Activated CD8-positive, alpha-beta T cell treated with anti-CD3 and anti-CD28 coated beads for 36 hours (primary cell): ENCODE data around the gene DAB2IP. TPM values are rescaled to one million over a fixed set of nuclear protein-coding genes. Genes with fewer than 3 reads are reported as not detected.

ENCODE experiments used
- ATAC-seq: fragments of 200-7000 bp; cut with Tn5 transposase; one replicate; pipeline ENCODE4 v1.10.0; 2021; ENCODE audit warnings: mild to moderate bottlenecking, moderate library complexity
- CTCF ChIA-PET: fragments of 350-600 bp; sonication (Branson Sonifier 250); formaldehyde crosslinking; loops from one replicate; lab custom pipeline; 2021; ENCODE audit warnings: antibody characterized with exemption; lab: Charles Lee
- POLR2A ChIA-PET: fragments of 350-600 bp; sonication (Branson Sonifier 250); formaldehyde crosslinking; loops from one replicate; lab custom pipeline; 2021; ENCODE audit warnings: antibody characterized with exemption; lab: Charles Lee
- DNase-seq: peaks from one replicate; pipeline ENCODE4 v3.0.0-alpha.2; 2020
- H3K27ac Mint-ChIP-seq: one replicate; pipeline ENCODE4 v1.8.0; 2021; ENCODE audit warnings: mild to moderate bottlenecking, mixed read lengths
- H3K27me3 Mint-ChIP-seq: one replicate; pipeline ENCODE4 v1.8.0; 2021; ENCODE audit warnings: mixed read lengths
- H3K36me3 Mint-ChIP-seq: one replicate; pipeline ENCODE4 v1.8.0; 2021; ENCODE audit warnings: low read depth, mixed read lengths
- H3K4me1 Mint-ChIP-seq: one replicate; pipeline ENCODE4 v1.8.0; 2021; ENCODE audit warnings: low read depth, mixed read lengths
- H3K4me3 Mint-ChIP-seq: one replicate; pipeline ENCODE4 v1.8.0; 2021; ENCODE audit warnings: mild to moderate bottlenecking, moderate library complexity, mixed read lengths
- H3K9me3 Mint-ChIP-seq: one replicate; pipeline ENCODE4 v1.8.0; 2021; ENCODE audit warnings: mixed read lengths
- intact Hi-C: fragments of 100-400 bp; cut with micrococcal nuclease; formaldehyde crosslinking; loops from one replicate; pipeline ENCODE4 v1.10.0; 2022
- total RNA-seq, 2 experiments: library from RNA; stranded (reverse); gene quantifications; one replicate each; pipeline ENCODE4 v1.2.3, GENCODE V29; 2021
- TF ChIP-seq, protein P1 (sequence below): fragments of 200-600 bp; IDR thresholded peaks from one replicate; pipeline ENCODE4 v1.8.0; 2022; ENCODE audit warnings: antibody characterized with exemption, mild to moderate bottlenecking

The DAB2IP gene
- total RNA-seq, 2 experiments from 2014 or later = 0.54 to 1.5 TPM

DNA sequence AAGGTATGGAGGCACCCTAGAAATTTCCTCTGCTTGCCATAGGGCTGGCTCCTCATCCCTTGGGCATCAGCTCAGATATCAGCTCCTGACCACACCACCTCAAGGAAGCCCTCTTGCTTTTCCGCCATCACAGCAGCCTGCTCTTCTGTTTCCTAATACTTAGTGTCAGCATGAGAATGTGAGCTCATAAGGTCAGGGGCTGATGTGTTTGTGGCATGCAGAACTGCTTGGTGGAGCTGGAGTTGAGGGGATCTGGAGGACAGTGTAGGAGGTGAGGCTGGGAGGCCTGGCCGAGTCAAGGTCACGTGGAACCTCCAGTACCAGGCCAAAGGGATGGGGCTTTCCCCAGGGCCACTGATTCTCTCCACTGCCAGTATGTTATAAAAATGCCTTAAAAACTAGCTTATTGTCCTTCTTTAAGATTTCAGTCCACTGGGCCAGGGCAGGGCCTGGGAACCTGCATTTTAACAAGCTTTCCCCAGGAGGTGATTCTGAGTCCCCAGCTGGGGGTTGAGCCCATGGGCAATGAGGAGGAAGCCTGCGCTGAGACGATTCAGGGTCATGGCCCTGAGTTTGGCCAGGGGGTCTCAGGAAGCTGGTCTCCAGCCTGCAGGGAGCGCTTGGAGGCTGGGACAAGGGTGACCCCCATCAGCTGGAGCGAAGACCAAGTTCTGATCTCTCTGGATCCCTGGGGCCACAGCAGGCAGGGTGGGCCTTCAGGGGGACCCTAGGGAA, 28.6 kb downstream of the DAB2IP start:
- Mint-ChIP-seq H3K27ac (no peak overlapping the region), H3K27me3 (peaks cover 5% of the 10 kb centered on the region), H3K9me3 (no peaks in the 10 kb centered on the region), H3K4me1 (no peaks in the 10 kb centered on the region), H3K4me3 (no peak overlapping the region), H3K36me3 (no peaks in the 10 kb centered on the region)
- CTCF ChIA-PET = interaction anchor here (0.8 to 1.2 kb wide), 4 partner anchors 12 to 311 kb away, joined by 3 to 4 read pairs (median 3); no protein-coding TSS in a partner anchor
- intact Hi-C loops = loop anchor here (10.0 kb wide), 1 partner anchor 135 kb away; no protein-coding TSS in a partner anchor
- TF ChIP-seq, protein P1, sequence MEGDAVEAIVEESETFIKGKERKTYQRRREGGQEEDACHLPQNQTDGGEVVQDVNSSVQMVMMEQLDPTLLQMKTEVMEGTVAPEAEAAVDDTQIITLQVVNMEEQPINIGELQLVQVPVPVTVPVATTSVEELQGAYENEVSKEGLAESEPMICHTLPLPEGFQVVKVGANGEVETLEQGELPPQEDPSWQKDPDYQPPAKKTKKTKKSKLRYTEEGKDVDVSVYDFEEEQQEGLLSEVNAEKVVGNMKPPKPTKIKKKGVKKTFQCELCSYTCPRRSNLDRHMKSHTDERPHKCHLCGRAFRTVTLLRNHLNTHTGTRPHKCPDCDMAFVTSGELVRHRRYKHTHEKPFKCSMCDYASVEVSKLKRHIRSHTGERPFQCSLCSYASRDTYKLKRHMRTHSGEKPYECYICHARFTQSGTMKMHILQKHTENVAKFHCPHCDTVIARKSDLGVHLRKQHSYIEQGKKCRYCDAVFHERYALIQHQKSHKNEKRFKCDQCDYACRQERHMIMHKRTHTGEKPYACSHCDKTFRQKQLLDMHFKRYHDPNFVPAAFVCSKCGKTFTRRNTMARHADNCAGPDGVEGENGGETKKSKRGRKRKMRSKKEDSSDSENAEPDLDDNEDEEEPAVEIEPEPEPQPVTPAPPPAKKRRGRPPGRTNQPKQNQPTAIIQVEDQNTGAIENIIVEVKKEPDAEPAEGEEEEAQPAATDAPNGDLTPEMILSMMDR = no peak
- ATAC-seq (no peak), DNase-seq (no peak)
- POLR2A ChIA-PET = no interaction called here

DNA sequence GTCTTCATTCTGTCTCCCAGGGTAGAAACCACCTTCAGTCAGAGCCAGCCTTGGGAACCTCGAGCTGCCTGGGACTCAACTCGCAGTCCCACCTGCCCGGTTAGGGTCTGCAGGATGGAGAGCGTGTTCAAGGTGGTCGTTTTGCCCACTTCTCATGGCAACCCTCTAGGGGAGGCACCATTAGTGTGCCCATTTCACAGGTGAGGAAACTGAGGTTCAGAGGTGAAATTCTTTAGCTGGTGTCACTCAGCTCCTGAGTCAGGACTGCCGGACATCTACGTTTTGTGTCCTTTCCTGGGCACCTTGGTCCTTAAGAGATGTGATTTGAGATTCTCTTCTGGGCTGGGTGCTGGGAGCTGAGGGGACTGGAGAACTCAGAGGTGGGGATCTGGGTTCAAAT, 30.0 kb downstream of the DAB2IP start:
- ATAC-seq = no peak
- H3K9me3 Mint-ChIP-seq = no peaks in the 10 kb centered on the region
- no peaks in the 10 kb centered on the region for H3K36me3 Mint-ChIP-seq
- CTCF ChIA-PET = no interaction called here
- no peaks in the 10 kb centered on the region for H3K4me1 Mint-ChIP-seq
- POLR2A ChIA-PET = no interaction called here
- TF ChIP-seq, protein P1 = no peak
- intact Hi-C loops = loop anchor here (10.0 kb wide), 1 partner anchor 137 kb away; no protein-coding TSS in a partner anchor
- no peak overlapping the region for H3K27ac Mint-ChIP-seq
- no peak for DNase-seq
- no peak overlapping the region for H3K4me3 Mint-ChIP-seq
- H3K27me3 Mint-ChIP-seq = peaks cover 5% of the 10 kb centered on the region

DNA sequence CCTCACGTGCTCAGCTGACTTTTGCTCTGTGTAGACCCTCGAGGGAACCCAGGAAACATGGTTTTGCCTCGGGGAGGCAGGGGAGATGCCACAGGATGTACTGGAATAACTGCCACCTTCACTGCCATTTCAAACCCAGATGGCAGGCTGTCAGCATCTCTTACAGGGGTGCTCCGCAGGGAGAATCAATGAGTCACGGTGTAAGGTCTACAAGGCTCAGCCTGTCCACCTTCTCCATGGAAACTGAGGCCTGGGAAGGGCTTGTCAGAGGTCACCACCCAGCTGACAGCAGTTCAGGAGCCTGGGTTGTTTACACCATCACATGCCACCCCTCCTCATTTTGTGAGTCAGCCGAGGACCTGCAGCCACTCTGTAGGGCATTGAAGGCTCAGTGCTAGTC, 30.8 kb downstream of the DAB2IP start:
- no peak overlapping the region for H3K4me3 Mint-ChIP-seq
- H3K27ac Mint-ChIP-seq = no peak overlapping the region
- H3K9me3 Mint-ChIP-seq = no peaks in the 10 kb centered on the region
- CTCF ChIA-PET = no interaction called here
- ATAC-seq (no peak), DNase-seq (no peak)
- TF ChIP-seq, protein P1 = no peak
- POLR2A ChIA-PET = no interaction called here
- H3K36me3 Mint-ChIP-seq = no peaks in the 10 kb centered on the region
- no peaks in the 10 kb centered on the region for H3K4me1 Mint-ChIP-seq
- intact Hi-C loops = loop anchor here (10.0 kb wide), 1 partner anchor 137 kb away; no protein-coding TSS in a partner anchor
- peaks cover 5% of the 10 kb centered on the region for H3K27me3 Mint-ChIP-seq

DNA sequence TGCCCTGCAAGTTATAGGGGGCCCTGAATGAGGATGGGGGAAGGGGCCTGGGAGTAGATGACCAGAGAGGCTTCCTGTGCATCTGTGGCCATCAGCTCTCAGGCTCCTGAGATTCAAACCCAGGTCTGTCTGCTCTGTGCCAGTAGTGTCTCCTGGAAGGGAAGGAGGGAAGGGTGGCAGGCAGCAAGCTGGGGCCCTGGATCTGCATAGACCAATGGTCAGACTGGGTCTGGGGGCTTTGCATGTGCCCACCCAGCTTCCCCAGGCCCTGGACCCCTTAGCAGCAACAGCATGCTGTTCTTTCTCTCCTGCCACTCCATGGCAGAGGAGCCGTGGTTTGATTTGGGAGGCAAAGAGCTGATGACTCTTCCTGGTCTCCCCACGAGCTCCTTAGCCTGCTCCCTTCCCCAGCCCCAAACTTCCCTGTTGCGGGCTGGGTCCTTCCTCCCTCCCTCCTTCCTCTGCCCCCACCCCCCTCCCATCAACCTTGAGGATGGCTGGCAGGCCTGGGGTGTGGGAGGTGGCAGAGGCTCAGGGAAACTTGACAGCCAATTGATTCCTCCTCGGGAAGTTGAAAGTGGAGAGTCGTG, 31.6 kb downstream of the DAB2IP start:
- intact Hi-C loops = loop anchor here (10.0 kb wide), 1 partner anchor 138 kb away; no protein-coding TSS in a partner anchor
- no peaks in the 10 kb centered on the region for H3K36me3 Mint-ChIP-seq
- no peaks in the 10 kb centered on the region for H3K9me3 Mint-ChIP-seq
- CTCF ChIA-PET = interaction anchor here (1.0 to 2.7 kb wide), 8 partner anchors 16 to 308 kb away, joined by 3 to 19 read pairs (median 4); no protein-coding TSS in a partner anchor
- ATAC-seq = no peak
- no peak overlapping the region for H3K27ac Mint-ChIP-seq
- H3K4me3 Mint-ChIP-seq = no peak overlapping the region
- peaks cover 4% of the 10 kb centered on the region for H3K27me3 Mint-ChIP-seq
- DNase-seq = no peak
- no peaks in the 10 kb centered on the region for H3K4me1 Mint-ChIP-seq
- POLR2A ChIA-PET = interaction anchor here (1.2 kb wide), 1 partner anchor 14 kb away, joined by 3 read pairs; no protein-coding TSS in a partner anchor
- TF ChIP-seq, protein P1 = no peak

DNA sequence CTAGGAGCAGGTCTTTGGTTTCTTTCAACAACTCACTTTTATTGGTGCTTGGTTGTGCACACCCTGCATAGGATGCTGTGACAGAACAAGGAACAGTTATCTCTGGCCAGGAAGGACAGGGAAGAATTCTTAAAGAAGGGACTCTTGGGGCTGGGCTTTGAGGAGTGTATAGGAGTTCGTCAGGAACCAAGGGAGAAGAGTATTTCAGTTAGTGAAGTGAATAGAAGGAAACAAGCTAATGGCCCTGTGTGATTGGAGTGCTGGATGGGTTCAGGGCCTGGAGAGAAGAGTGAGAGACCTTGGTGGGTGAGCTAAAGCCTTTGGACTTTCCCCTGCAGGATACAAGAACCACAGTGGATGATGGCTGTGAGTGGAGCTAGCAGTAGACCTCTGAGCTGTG, 32.2 kb downstream of the DAB2IP start:
- Mint-ChIP-seq H3K4me1 (no peaks in the 10 kb centered on the region), H3K36me3 (no peaks in the 10 kb centered on the region), H3K27ac (no peak overlapping the region), H3K27me3 (peaks cover 4% of the 10 kb centered on the region), H3K9me3 (no peaks in the 10 kb centered on the region), H3K4me3 (no peak overlapping the region)
- ChIA-PET CTCF (interaction anchor here (0.6 to 2.7 kb wide), 15 partner anchors 8 to 307 kb away, joined by 3 to 19 read pairs (median 3); no protein-coding TSS in a partner anchor), POLR2A (interaction anchor here (1.2 kb wide), 1 partner anchor 13 kb away, joined by 3 read pairs; no protein-coding TSS in a partner anchor)
- intact Hi-C loops = loop anchor here (10.0 kb wide), 1 partner anchor 139 kb away; no protein-coding TSS in a partner anchor
- ATAC-seq = no peak
- DNase-seq = no peak
- TF ChIP-seq, protein P1 = no peak
